Omental fat pad (tissue), 4 donors: ENCODE measurements around the gene GRN. TPM values are rescaled to one million over a fixed set of nuclear protein-coding genes. Genes with fewer than 3 reads are reported as not detected.

ENCODE experiments used
- ATAC-seq: fragments of 150-250 bp; one replicate; pipeline ENCODE4 v1.9.1; 2016; ENCODE audit warnings: mild to moderate bottlenecking, moderate library complexity; ENCODE audit not compliant: low FRiP score
- DNase-seq: peaks from one replicate; pipeline ENCODE4 v3.0.0-alpha.2; 2019; ENCODE audit warnings: low spot score
- total RNA-seq, 4 donors: library from RNA; depleted of rRNA; stranded (reverse); fragments of >200 nt; gene quantifications; one replicate each; pipeline ENCODE4 v1.1.0, GENCODE V29; 2016
- TF ChIP-seq, protein P1 (sequence below), 3 donors: fragments of 450-650 bp; IDR thresholded peaks; one replicate each; pipeline ENCODE4 v1.5.1; 2016 to 2017; ENCODE audit warnings: antibody characterized with exemption in 3 of 3, mild to moderate bottlenecking in 3 of 3, moderate library complexity in 2 of 3

GRN gene
- total RNA-seq, 4 donors from 2014 or later = 275 to 379 (median 316) TPM

DNA sequence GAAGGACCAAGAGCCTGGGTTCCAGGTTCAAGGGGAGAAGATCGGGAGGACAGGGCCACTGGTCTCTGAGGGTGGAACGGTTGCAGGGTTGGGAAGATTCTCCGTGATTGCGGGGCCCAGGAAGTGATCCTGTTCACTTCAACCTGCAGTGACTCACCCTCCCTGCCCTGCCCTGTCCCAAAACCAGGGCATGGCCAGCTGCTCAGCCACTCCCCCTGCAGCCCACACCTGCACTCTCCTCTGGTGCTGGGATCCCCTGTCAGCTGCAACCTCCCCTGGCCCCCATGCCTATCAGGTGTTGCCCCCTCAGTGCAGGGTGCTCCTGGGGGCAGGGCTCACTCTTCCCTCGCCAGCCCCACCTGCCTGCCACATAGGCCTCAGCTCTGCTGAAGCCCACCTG is 35.6 kb upstream of the GRN start:
- DNase-seq = no peak
- TF ChIP-seq, protein P1, sequence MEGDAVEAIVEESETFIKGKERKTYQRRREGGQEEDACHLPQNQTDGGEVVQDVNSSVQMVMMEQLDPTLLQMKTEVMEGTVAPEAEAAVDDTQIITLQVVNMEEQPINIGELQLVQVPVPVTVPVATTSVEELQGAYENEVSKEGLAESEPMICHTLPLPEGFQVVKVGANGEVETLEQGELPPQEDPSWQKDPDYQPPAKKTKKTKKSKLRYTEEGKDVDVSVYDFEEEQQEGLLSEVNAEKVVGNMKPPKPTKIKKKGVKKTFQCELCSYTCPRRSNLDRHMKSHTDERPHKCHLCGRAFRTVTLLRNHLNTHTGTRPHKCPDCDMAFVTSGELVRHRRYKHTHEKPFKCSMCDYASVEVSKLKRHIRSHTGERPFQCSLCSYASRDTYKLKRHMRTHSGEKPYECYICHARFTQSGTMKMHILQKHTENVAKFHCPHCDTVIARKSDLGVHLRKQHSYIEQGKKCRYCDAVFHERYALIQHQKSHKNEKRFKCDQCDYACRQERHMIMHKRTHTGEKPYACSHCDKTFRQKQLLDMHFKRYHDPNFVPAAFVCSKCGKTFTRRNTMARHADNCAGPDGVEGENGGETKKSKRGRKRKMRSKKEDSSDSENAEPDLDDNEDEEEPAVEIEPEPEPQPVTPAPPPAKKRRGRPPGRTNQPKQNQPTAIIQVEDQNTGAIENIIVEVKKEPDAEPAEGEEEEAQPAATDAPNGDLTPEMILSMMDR (IDR thresholded peaks at IDR 0.05) = no peak
- no peak for ATAC-seq

GRCh38 chr17:44310188-44310587 is 34.9 kb upstream of the GRN start:
- DNase-seq = no peak
- ATAC-seq = no peak
- TF ChIP-seq, protein P1 (IDR thresholded peaks at IDR 0.05) = no peak

DNA sequence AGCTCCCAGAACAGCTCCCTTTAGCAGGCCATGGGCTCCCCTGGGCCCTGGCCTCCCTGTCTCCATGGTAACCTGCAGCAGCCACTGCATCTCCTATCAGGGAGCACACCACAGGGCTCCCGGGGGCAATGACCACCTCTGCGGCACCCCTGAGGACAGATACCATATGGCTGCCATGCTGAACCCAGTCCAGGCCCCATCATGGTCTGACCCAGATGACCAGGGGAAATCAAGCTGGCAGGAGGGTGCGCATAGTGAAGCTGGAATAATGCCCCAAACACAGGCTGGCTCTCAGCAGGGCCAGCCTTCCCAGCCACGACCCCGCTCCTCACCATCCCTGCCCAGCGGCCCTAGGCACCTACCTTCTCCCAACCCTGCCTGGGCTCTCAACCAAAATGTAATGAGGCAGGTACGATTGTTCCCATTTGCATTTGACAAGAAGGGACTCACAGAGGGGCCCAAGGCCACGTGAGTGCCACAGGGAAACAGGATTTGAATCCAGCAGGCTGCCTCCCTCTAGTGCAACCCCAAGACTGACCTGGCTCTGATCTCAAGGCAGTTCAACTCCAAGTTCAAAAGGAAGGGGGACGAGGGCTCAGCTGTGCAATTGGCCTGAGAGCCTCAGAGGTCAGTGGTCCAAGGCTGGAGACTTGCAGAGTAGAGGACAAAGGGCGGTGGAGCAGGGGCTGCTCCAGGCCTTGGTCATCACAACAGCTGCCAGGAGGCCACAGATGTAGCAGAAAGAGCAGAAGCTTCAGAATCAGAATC is 34.3 kb upstream of the GRN start:
- ATAC-seq (no peak), DNase-seq (no peak)
- TF ChIP-seq, protein P1 (IDR thresholded peaks at IDR 0.05) = no peak

- ATAC-seq (no peak), DNase-seq (no peak)
- TF ChIP-seq, protein P1 (IDR thresholded peaks at IDR 0.05) = no peak
These were observed 33.4 kb upstream of the GRN start for GRCh38 chr17:44311562-44312181.

DNA sequence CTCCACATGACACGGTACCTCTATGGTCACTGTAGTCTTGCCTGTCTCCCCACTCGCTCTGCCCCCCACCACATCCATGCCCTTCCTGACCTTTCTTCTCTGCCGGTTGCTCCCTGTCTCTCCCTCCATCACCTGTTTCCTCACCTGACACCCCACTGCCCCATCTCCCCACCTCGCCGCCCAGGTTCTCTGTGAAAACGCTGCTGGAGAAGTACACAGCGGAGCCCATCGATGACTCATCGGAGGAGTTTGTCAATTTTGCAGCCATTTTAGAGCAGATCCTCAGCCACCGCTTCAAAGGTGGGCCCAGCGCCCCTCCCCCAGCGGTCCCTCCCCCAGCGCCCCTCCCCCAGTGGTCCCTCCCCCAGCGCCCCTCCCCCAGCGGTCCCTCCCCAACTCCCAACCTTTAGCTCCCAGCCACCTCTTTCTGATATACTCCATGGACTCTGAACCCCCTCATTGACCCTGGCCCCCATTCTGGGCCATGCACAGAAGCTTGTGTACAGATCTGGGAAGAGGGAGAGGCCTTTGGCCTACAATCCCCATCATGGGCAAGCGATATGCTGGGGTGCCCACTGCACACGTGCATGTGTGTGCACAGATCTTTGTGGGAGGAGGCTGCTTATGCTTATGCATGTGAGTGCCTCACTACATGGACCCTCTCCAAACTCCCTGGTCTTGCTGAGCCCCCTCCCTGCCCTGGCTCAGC is 32.6 kb upstream of the GRN start:
- TF ChIP-seq, protein P1 (IDR thresholded peaks at IDR 0.05) = no peak
- ATAC-seq = no peak
- DNase-seq = no peak

GRCh38 chr17:44314031-44314430 is 31.1 kb upstream of the GRN start:
- ATAC-seq (no peak), DNase-seq (no peak)
- TF ChIP-seq, protein P1 (IDR thresholded peaks at IDR 0.05) = no peak
